Measurements from ENCODE around the gene CNTN4.

The CNTN4 gene

GRCh38 chr3:3084890-3085289 lies 986.2 kb downstream of the CNTN4 start:
- no peaks in the 10 kb centered on the region for H3K27me3 ChIP-seq
- H3K4me2 ChIP-seq: no peak overlapping the region
- H3K9me3 ChIP-seq (replicated peaks in 1 of 11): no peaks in the 10 kb centered on the region
- TF ChIP-seq Cebpa-rat (IDR thresholded peaks at IDR 0.05): no peak
- H3K4me3 ChIP-seq: no peak overlapping the region
- no peak overlapping the region for H3K9ac ChIP-seq
- H3K36me3 ChIP-seq: no peaks in the 10 kb centered on the region
- no peak overlapping the region for H3K27ac ChIP-seq
- peaks cover 0 to 9% (median 2%) of the 10 kb centered on the region in 10 experiments; a peak in 2 of 20 replicates for H3K4me1 ChIP-seq
- H4K20me1 ChIP-seq: no peaks in the 10 kb centered on the region

- Histone ChIP-seq H3K9ac (no peak overlapping the region), H3K4me1 (peaks cover 0 to 9% (median 2%) of the 10 kb centered on the region in 10 experiments; a peak in 2 of 20 replicates), H3K4me2 (no peak overlapping the region), H3K9me3 (replicated peaks in 1 of 11) (no peaks in the 10 kb centered on the region; a peak in 1 of 22 replicates), H3K27me3 (no peaks in the 10 kb centered on the region), H4K20me1 (no peaks in the 10 kb centered on the region), H3K4me3 (no peak overlapping the region), H3K27ac (no peak overlapping the region), H3K36me3 (no peaks in the 10 kb centered on the region)
- no peak for TF ChIP-seq Cebpa-rat (IDR thresholded peaks at IDR 0.05)
These were observed 987.1 kb downstream of the CNTN4 start for GRCh38 chr3:3085782-3086181.

- H3K36me3 ChIP-seq: no peaks in the 10 kb centered on the region
These were observed 987.6 kb downstream of the CNTN4 start for GRCh38 chr3:3086239-3086638.

GRCh38 chr3:3087279-3087678 lies 988.6 kb downstream of the CNTN4 start:
- no peak for TF ChIP-seq Cebpa-rat (IDR thresholded peaks at IDR 0.05)
- no peak overlapping the region for H3K4me2 ChIP-seq

More at GRCh38 chr3:3086239-3086638, 987.6 kb downstream of the CNTN4 start:
- no peak overlapping the region for H3K9ac ChIP-seq
- H4K20me1 ChIP-seq: no peaks in the 10 kb centered on the region
- no peak overlapping the region for H3K4me3 ChIP-seq
- 0 out of 22 replicates have a peak overlapping the region, but pooled peaks of 1 of the 11 experiments have one; percentile 24 for H3K4me2 ChIP-seq
- H3K4me1 ChIP-seq: peaks cover 0 to 9% (median 2%) of the 10 kb centered on the region in 10 experiments; a peak in 2 of 20 replicates
- no peaks in the 10 kb centered on the region; a peak in 1 of 22 replicates for H3K9me3 ChIP-seq (replicated peaks in 1 of 11)
- no peaks in the 10 kb centered on the region for H3K27me3 ChIP-seq
- TF ChIP-seq Cebpa-rat (IDR thresholded peaks at IDR 0.05): no peak
- H3K27ac ChIP-seq: 0 out of 22 replicates have a peak overlapping the region, but pooled peaks of 1 of the 11 experiments have one; percentile 7

GRCh38 chr3:3087716-3088465 lies 989.2 kb downstream of the CNTN4 start:
- Histone ChIP-seq H3K9me3 (replicated peaks in 1 of 11) (no peaks in the 10 kb centered on the region; a peak in 1 of 22 replicates), H3K36me3 (no peaks in the 10 kb centered on the region), H4K20me1 (no peaks in the 10 kb centered on the region), H3K4me1 (peaks cover 0 to 9% (median 2%) of the 10 kb centered on the region in 10 experiments; a peak in 2 of 20 replicates), H3K9ac (no peak overlapping the region), H3K27me3 (no peaks in the 10 kb centered on the region), H3K4me2 (no peak overlapping the region), H3K4me3 (no peak overlapping the region), H3K27ac (no peak overlapping the region)
- no peak for TF ChIP-seq Cebpa-rat (IDR thresholded peaks at IDR 0.05)

More at GRCh38 chr3:3087279-3087678, 988.6 kb downstream of the CNTN4 start:
- no peaks in the 10 kb centered on the region for H3K36me3 ChIP-seq
- no peaks in the 10 kb centered on the region; a peak in 1 of 22 replicates for H3K9me3 ChIP-seq (replicated peaks in 1 of 11)
- H3K27me3 ChIP-seq: no peaks in the 10 kb centered on the region
- peaks cover 0 to 9% (median 2%) of the 10 kb centered on the region in 10 experiments; a peak in 2 of 20 replicates for H3K4me1 ChIP-seq
- H3K27ac ChIP-seq: no peak overlapping the region
- H3K4me3 ChIP-seq: no peak overlapping the region
- no peaks in the 10 kb centered on the region for H4K20me1 ChIP-seq
- no peak overlapping the region for H3K9ac ChIP-seq

- Histone ChIP-seq H3K27me3 (no peaks in the 10 kb centered on the region), H3K4me2 (no peak overlapping the region; a peak in 1 of 22 replicates), H3K9me3 (replicated peaks in 1 of 11) (no peaks in the 10 kb centered on the region; a peak in 1 of 22 replicates), H3K36me3 (no peaks in the 10 kb centered on the region), H3K27ac (no peak overlapping the region), H3K4me3 (no peak overlapping the region), H3K9ac (no peak overlapping the region), H3K4me1 (peaks cover 0 to 9% (median 2%) of the 10 kb centered on the region in 10 experiments; a peak in 2 of 20 replicates), H4K20me1 (no peaks in the 10 kb centered on the region)
- no peak for TF ChIP-seq Cebpa-rat (IDR thresholded peaks at IDR 0.05)
These were observed 990.4 kb downstream of the CNTN4 start for GRCh38 chr3:3089017-3089416.

- Histone ChIP-seq H3K9ac (no peak overlapping the region), H3K4me2 (no peak overlapping the region), H3K4me1 (no peaks in the 10 kb centered on the region), H3K27me3 (no peaks in the 10 kb centered on the region), H3K4me3 (no peak overlapping the region), H3K36me3 (no peaks in the 10 kb centered on the region), H3K27ac (no peak overlapping the region), H3K9me3 (replicated peaks in 1 of 11) (no peaks in the 10 kb centered on the region), H4K20me1 (no peaks in the 10 kb centered on the region)
- no peak for TF ChIP-seq Cebpa-rat (IDR thresholded peaks at IDR 0.05)
These were observed 999.3 kb downstream of the CNTN4 start for GRCh38 chr3:3097958-3098357.

GRCh38 chr3:3101660-3102458 lies 1003.2 kb downstream of the CNTN4 start:
- no peaks in the 10 kb centered on the region for H3K36me3 ChIP-seq
- H3K27me3 ChIP-seq: no peaks in the 10 kb centered on the region
- H3K4me3 ChIP-seq: no peak overlapping the region
- H3K27ac ChIP-seq: no peak overlapping the region
- TF ChIP-seq Cebpa-rat (IDR thresholded peaks at IDR 0.05): no peak
- no peak overlapping the region for H3K9ac ChIP-seq
- H4K20me1 ChIP-seq: no peaks in the 10 kb centered on the region
- no peaks in the 10 kb centered on the region for H3K9me3 ChIP-seq (replicated peaks in 1 of 11)
- peaks cover 0 to 11% (median 8%) of the 10 kb centered on the region in 10 experiments; a peak in 12 of 20 replicates for H3K4me1 ChIP-seq
- H3K4me2 ChIP-seq: no peak overlapping the region

GRCh38 chr3:3102751-3103150 lies 1004.1 kb downstream of the CNTN4 start:
- Histone ChIP-seq H3K27me3 (no peaks in the 10 kb centered on the region), H3K9me3 (replicated peaks in 1 of 11) (no peaks in the 10 kb centered on the region), H3K9ac (no peak overlapping the region), H3K4me3 (no peak overlapping the region), H3K4me2 (no peak overlapping the region), H3K36me3 (no peaks in the 10 kb centered on the region), H3K4me1 (peaks cover 0 to 11% (median 8%) of the 10 kb centered on the region in 10 experiments; a peak in 12 of 20 replicates), H3K27ac (no peak overlapping the region), H4K20me1 (no peaks in the 10 kb centered on the region)
- no peak for TF ChIP-seq Cebpa-rat (IDR thresholded peaks at IDR 0.05)
